Loucy (cell line): ENCODE results near the gene OXTR.

Source experiments
- H2AFZ ChIP-seq: fragments of 200-600 bp; sonication (generic); 2 replicates; pipeline ENCODE4 v1.6.0; 2016; ENCODE audit warnings: antibody characterized with exemption, mild to moderate bottlenecking, low read length, moderate library complexity
- H3F3A ChIP-seq: fragments of 200-600 bp; 2 replicates; pipeline ENCODE4 v1.6.0; 2016; ENCODE audit warnings: antibody characterized with exemption, low read depth, mild to moderate bottlenecking
- H3K27me3 ChIP-seq: fragments of 200-600 bp; sonication (generic); 2 replicates; pipeline ENCODE4 v1.6.1; 2014; ENCODE audit warnings: low read length, mild to moderate bottlenecking; ENCODE audit not compliant: insufficient read depth, poor library complexity, severe bottlenecking
- H3K36me3 ChIP-seq: fragments of 200-600 bp; sonication (generic); 2 replicates; pipeline ENCODE4 v1.6.1; 2016; ENCODE audit warnings: low read length; ENCODE audit not compliant: insufficient read depth
- H3K4me1 ChIP-seq: fragments of 200-600 bp; sonication (generic); 2 replicates; pipeline ENCODE4 v1.5.1; 2014; ENCODE audit warnings: low read length, mild to moderate bottlenecking; ENCODE audit not compliant: insufficient read depth, poor library complexity, severe bottlenecking
- H3K4me2 ChIP-seq: fragments of 200-600 bp; sonication (generic); 2 replicates; pipeline ENCODE4 v1.6.0; 2014; ENCODE audit warnings: antibody characterized with exemption, low read length, low read depth, mild to moderate bottlenecking; ENCODE audit not compliant: poor library complexity, severe bottlenecking
- H3K4me3 ChIP-seq: fragments of 200-600 bp; sonication (generic); 2 replicates; pipeline ENCODE4 v1.5.1; 2014; ENCODE audit warnings: low read length, mild to moderate bottlenecking, mixed read lengths; ENCODE audit not compliant: poor library complexity, severe bottlenecking
- H3K79me2 ChIP-seq: fragments of 200-600 bp; sonication (generic); 2 replicates; pipeline ENCODE4 v1.6.1; 2014; ENCODE audit warnings: low read length; ENCODE audit not compliant: insufficient read depth
- H3K9ac ChIP-seq: fragments of 200-600 bp; sonication (generic); 2 replicates; pipeline ENCODE4 v1.6.0; 2014; ENCODE audit warnings: mild to moderate bottlenecking, low read depth, low read length, moderate library complexity; ENCODE audit not compliant: poor library complexity, severe bottlenecking
- H3K9me2 ChIP-seq: fragments of 200-600 bp; sonication (generic); replicated peaks from 2 replicates; pipeline ENCODE4 v1.6.1; 2016; ENCODE audit warnings: low read depth, low read length, mixed read lengths
- H3K9me3 ChIP-seq: fragments of 200-600 bp; sonication (generic); 2 replicates; pipeline ENCODE4 v1.6.1; 2014; ENCODE audit warnings: mild to moderate bottlenecking, antibody characterized with exemption, low read length, low read depth; ENCODE audit not compliant: insufficient read depth
- H4K20me1 ChIP-seq: fragments of 200-600 bp; sonication (generic); 2 replicates; pipeline ENCODE4 v1.6.0; 2014; ENCODE audit warnings: antibody characterized with exemption, low read length, mild to moderate bottlenecking; ENCODE audit not compliant: insufficient read depth, poor library complexity, severe bottlenecking
- CTCF ChIP-seq: fragments of 200-600 bp; sonication (generic); conservative IDR thresholded peaks from 2 replicates; pipeline ENCODE4 v1.5.1; 2014; ENCODE audit warnings: mild to moderate bottlenecking, antibody characterized with exemption, low read length
- EZH2phosphoT487 ChIP-seq: fragments of 200-600 bp; IDR thresholded peaks from 2 replicates; pipeline ENCODE4 v1.6.1; 2018; ENCODE audit warnings: antibody characterized with exemption, mild to moderate bottlenecking, moderate library complexity, borderline replicate concordance

OXTR gene

GRCh38 chr3:8729479-8729878, 39.9 kb downstream of the OXTR start:
- no peaks in the 10 kb centered on the region for H3K79me2 ChIP-seq
- H3F3A ChIP-seq = no peaks in the 10 kb centered on the region
- no peaks in the 10 kb centered on the region for H3K27me3 ChIP-seq
- H3K4me1 ChIP-seq = no peaks in the 10 kb centered on the region
- no peaks in the 10 kb centered on the region for H3K9me3 ChIP-seq
- H3K36me3 ChIP-seq = no peaks in the 10 kb centered on the region
- no peak overlapping the region for H2AFZ ChIP-seq
- H3K4me2 ChIP-seq = no peak overlapping the region
- no peak overlapping the region for H3K9ac ChIP-seq
- H3K9me2 ChIP-seq = no peaks in the 10 kb centered on the region
- H4K20me1 ChIP-seq = no peaks in the 10 kb centered on the region
- TF ChIP-seq EZH2phosphoT487 (no peak), CTCF (no peak)
- no peak overlapping the region for H3K4me3 ChIP-seq

GRCh38 chr3:8727605-8728512, 41.6 kb downstream of the OXTR start:
- Histone ChIP-seq H2AFZ (no peak overlapping the region), H3K4me2 (no peak overlapping the region), H3F3A (no peaks in the 10 kb centered on the region), H3K9me2 (no peaks in the 10 kb centered on the region), H4K20me1 (no peaks in the 10 kb centered on the region), H3K4me3 (no peak overlapping the region), H3K36me3 (no peaks in the 10 kb centered on the region), H3K9ac (no peak overlapping the region), H3K79me2 (no peaks in the 10 kb centered on the region), H3K9me3 (no peaks in the 10 kb centered on the region), H3K27me3 (no peaks in the 10 kb centered on the region), H3K4me1 (no peaks in the 10 kb centered on the region)
- no peak for TF ChIP-seq EZH2phosphoT487
- no peak for TF ChIP-seq CTCF

GRCh38 chr3:8724108-8724752, 45.2 kb downstream of the OXTR start:
- Histone ChIP-seq H3K9me2 (no peaks in the 10 kb centered on the region), H3K9me3 (no peaks in the 10 kb centered on the region), H2AFZ (no peak overlapping the region), H3K79me2 (no peaks in the 10 kb centered on the region), H4K20me1 (no peaks in the 10 kb centered on the region), H3F3A (no peaks in the 10 kb centered on the region), H3K36me3 (no peaks in the 10 kb centered on the region), H3K4me2 (no peak overlapping the region), H3K9ac (no peak overlapping the region), H3K4me3 (no peak overlapping the region), H3K4me1 (no peaks in the 10 kb centered on the region), H3K27me3 (no peaks in the 10 kb centered on the region)
- no peak for TF ChIP-seq CTCF
- no peak for TF ChIP-seq EZH2phosphoT487
